ENCODE results near the gene ARSB. TPM values are rescaled to one million over a fixed set of nuclear protein-coding genes. Genes with fewer than 3 reads are reported as not detected.
"Not testable (repeated sequence)": the region's sequence is repeated elsewhere in the genome, so short reads cannot be mapped to it uniquely, and the experiment has no call there.

ARSB gene
- total RNA-seq, 2 experiments from 2014 or later = 19.2 to 21.0 TPM

GRCh38 chr5:78909224-78909983 lies 75.7 kb downstream of the ARSB start:
- CTCF ChIA-PET = not testable (repeated sequence)

GRCh38 chr5:78908173-78909061 lies 76.7 kb downstream of the ARSB start:
- ChIA-PET POLR2A (no interaction called here), CTCF (interaction anchor here (0.6 kb wide), 1 partner anchor 400 kb away, joined by 3 read pairs; no protein-coding TSS in a partner anchor)

More at GRCh38 chr5:78909224-78909983, 75.7 kb downstream of the ARSB start:
- POLR2A ChIA-PET = not testable (repeated sequence)

- ChIA-PET POLR2A (no interaction called here), CTCF (no interaction called here)
These were observed 77.7 kb downstream of the ARSB start for GRCh38 chr5:78907255-78907891.

GRCh38 chr5:78905084-78905938 lies 79.8 kb downstream of the ARSB start:
- POLR2A ChIA-PET = no interaction called here
- CTCF ChIA-PET = no interaction called here

GRCh38 chr5:78903861-78904260 lies 81.2 kb downstream of the ARSB start:
- ChIA-PET POLR2A (no interaction called here), CTCF (no interaction called here)

- ChIA-PET POLR2A (interaction anchor here (0.5 kb wide), 1 partner anchor 309 kb away, joined by 9 read pairs; no protein-coding TSS in a partner anchor), CTCF (no interaction called here)
These were observed 81.8 kb downstream of the ARSB start for GRCh38 chr5:78903353-78903752.

GRCh38 chr5:78899922-78900362 lies 85.2 kb downstream of the ARSB start:
- ChIA-PET CTCF (no interaction called here), POLR2A (no interaction called here)

- CTCF ChIA-PET = no interaction called here
- POLR2A ChIA-PET = no interaction called here
These were observed 89.0 kb downstream of the ARSB start for GRCh38 chr5:78896132-78896531.

- ChIA-PET POLR2A (no interaction called here), CTCF (no interaction called here)
These were observed 89.5 kb downstream of the ARSB start for GRCh38 chr5:78895616-78896015.

GRCh38 chr5:78893940-78894677 lies 91.0 kb downstream of the ARSB start:
- ChIA-PET POLR2A (no interaction called here), CTCF (no interaction called here)

- CTCF ChIA-PET = no interaction called here
- POLR2A ChIA-PET = no interaction called here
These were observed 94.3 kb downstream of the ARSB start for GRCh38 chr5:78890667-78891379.

- CTCF ChIA-PET = no interaction called here
- POLR2A ChIA-PET = no interaction called here
These were observed 95.6 kb downstream of the ARSB start for GRCh38 chr5:78889369-78890140.

GRCh38 chr5:78888580-78889368 lies 96.3 kb downstream of the ARSB start:
- ChIA-PET POLR2A (no interaction called here), CTCF (no interaction called here)

- ChIA-PET CTCF (interaction anchor here (0.6 kb wide), 1 partner anchor 246 kb away, joined by 3 read pairs; no protein-coding TSS in a partner anchor), POLR2A (no interaction called here)
These were observed 97.6 kb downstream of the ARSB start for GRCh38 chr5:78887384-78888118.

GRCh38 chr5:78886341-78887230 lies 98.5 kb downstream of the ARSB start:
- POLR2A ChIA-PET = no interaction called here

More at GRCh38 chr5:78886341-78887230, 98.5 kb downstream of the ARSB start:
- CTCF ChIA-PET = interaction anchor here (0.6 to 1.4 kb wide), 2 partner anchors 12 to 138 kb away, joined by 3 read pairs; no protein-coding TSS in a partner anchor
